WTC11 (cell line): ENCODE measurements around the gene FANCI. TPM values are rescaled to one million over a fixed set of nuclear protein-coding genes. Genes with fewer than 3 reads are reported as not detected.

Experiments used
- ATAC-seq: fragments of 200-7000 bp; cut with Tn5 transposase; 2 replicates; pipeline ENCODE4 v1.10.0; 2021; ENCODE audit warnings: mild to moderate bottlenecking, moderate library complexity
- CTCF ChIA-PET: fragments of 300-600 bp; sonication (Branson Sonifier 250); formaldehyde crosslinking; loops from one replicate; lab custom pipeline; 2021; ENCODE audit warnings: antibody characterized with exemption; lab: Charles Lee
- POLR2A ChIA-PET: fragments of 350-600 bp; sonication (Branson Sonifier 250); formaldehyde crosslinking; loops from one replicate; lab custom pipeline; 2021; ENCODE audit warnings: antibody characterized with exemption; lab: Charles Lee
- DNase-seq: peaks from one replicate; pipeline ENCODE4 v3.0.0; 2021; ENCODE audit warnings: low spot score
- H3K27ac Mint-ChIP-seq: 2 replicates; pipeline ENCODE4 v1.8.0; 2021; ENCODE audit warnings: mixed read lengths
- H3K27me3 Mint-ChIP-seq: 2 replicates; pipeline ENCODE4 v1.8.0; 2021; ENCODE audit warnings: low read depth, mild to moderate bottlenecking, moderate library complexity, mixed read lengths
- H3K36me3 Mint-ChIP-seq: 2 replicates; pipeline ENCODE4 v1.8.0; 2021; ENCODE audit warnings: mixed read lengths
- H3K4me1 Mint-ChIP-seq: 2 replicates; pipeline ENCODE4 v1.8.0; 2022; ENCODE audit warnings: mixed read lengths
- H3K4me3 Mint-ChIP-seq: 2 replicates; pipeline ENCODE4 v1.8.0; 2021; ENCODE audit warnings: mild to moderate bottlenecking, moderate library complexity, mixed read lengths
- H3K9me3 Mint-ChIP-seq: 2 replicates; pipeline ENCODE4 v1.8.0; 2021; ENCODE audit warnings: mixed read lengths
- AR ChIP-seq: fragments of 250-450 bp; sonication (Bioruptor Pico); IDR thresholded peaks from 2 replicates; pipeline ENCODE4 v1.9.0; 2021; ENCODE audit warnings: mild to moderate bottlenecking
- ELF4 ChIP-seq: sonication (generic); formaldehyde crosslinking; IDR thresholded peaks from 2 replicates; pipeline ENCODE4 v1.8.1; 2022; ENCODE audit warnings: low read depth, mild to moderate bottlenecking, moderate library complexity, missing genetic modification reagents
- ETV6 ChIP-seq: sonication (generic); formaldehyde crosslinking; IDR thresholded peaks from 2 replicates; pipeline ENCODE4 v1.8.1; 2022; ENCODE audit warnings: mild to moderate bottlenecking, missing genetic modification reagents
- FOXP4 ChIP-seq: sonication (generic); formaldehyde crosslinking; IDR thresholded peaks from 2 replicates; pipeline ENCODE4 v1.8.0; 2022; ENCODE audit warnings: mild to moderate bottlenecking, missing genetic modification reagents
- GTF2I ChIP-seq: fragments of 250-450 bp; sonication (Bioruptor Pico); conservative IDR thresholded peaks from 2 replicates; pipeline ENCODE4 v1.4.0; 2021; ENCODE audit warnings: mild to moderate bottlenecking
- HMGA2 ChIP-seq: fragments of 250-450 bp; sonication (Bioruptor Pico); IDR thresholded peaks from 2 replicates; pipeline ENCODE4 v1.4.0; 2021; ENCODE audit warnings: mild to moderate bottlenecking, moderate library complexity
- KAT7 ChIP-seq: sonication (generic); formaldehyde crosslinking; IDR thresholded peaks from 2 replicates; pipeline ENCODE4 v1.8.1; 2023; ENCODE audit warnings: missing genetic modification reagents, mild to moderate bottlenecking, borderline replicate concordance
- NFATC4 ChIP-seq: fragments of 250-450 bp; sonication (Bioruptor Pico); IDR thresholded peaks from 2 replicates; pipeline ENCODE4 v1.9.0; 2021; ENCODE audit warnings: mild to moderate bottlenecking
- NFYB ChIP-seq: sonication (generic); formaldehyde crosslinking; conservative IDR thresholded peaks from 2 replicates; pipeline ENCODE4 v1.8.0; 2022; ENCODE audit warnings: low read depth, missing genetic modification reagents
- RORB ChIP-seq: fragments of 250-450 bp; sonication (Bioruptor Pico); IDR thresholded peaks from 2 replicates; pipeline ENCODE4 v1.9.0; 2021; ENCODE audit warnings: mild to moderate bottlenecking
- TEAD4 ChIP-seq: sonication (generic); formaldehyde crosslinking; IDR thresholded peaks from 2 replicates; pipeline ENCODE4 v1.8.0; 2022; ENCODE audit warnings: mild to moderate bottlenecking, missing genetic modification reagents
- TP53 ChIP-seq: sonication (generic); formaldehyde crosslinking; IDR thresholded peaks from 2 replicates; pipeline ENCODE4 v1.8.1; 2023; ENCODE audit warnings: mild to moderate bottlenecking, missing genetic modification reagents
- ZMAT4 ChIP-seq: fragments of 250-450 bp; sonication (Bioruptor Pico); IDR thresholded peaks from 2 replicates; pipeline ENCODE4 v1.9.0; 2021; ENCODE audit warnings: mild to moderate bottlenecking
- ZNF219 ChIP-seq: sonication (generic); formaldehyde crosslinking; IDR thresholded peaks from 2 replicates; pipeline ENCODE4 v1.8.0; 2023; ENCODE audit warnings: missing genetic modification reagents, mild to moderate bottlenecking, borderline replicate concordance
- ZNF263 ChIP-seq: sonication (generic); formaldehyde crosslinking; IDR thresholded peaks from 2 replicates; pipeline ENCODE4 v1.8.1; 2022; ENCODE audit warnings: low read depth, mild to moderate bottlenecking, moderate library complexity, missing genetic modification reagents
- ZNF317 ChIP-seq: sonication (generic); formaldehyde crosslinking; IDR thresholded peaks from 2 replicates; pipeline ENCODE4 v1.8.1; 2023; ENCODE audit warnings: low read depth, mild to moderate bottlenecking, moderate library complexity, missing genetic modification reagents, borderline replicate concordance
- ZNF416 ChIP-seq: fragments of 250-450 bp; sonication (Bioruptor Pico); IDR thresholded peaks from 2 replicates; pipeline ENCODE4 v1.9.0; 2021; ENCODE audit warnings: mild to moderate bottlenecking, inconsistent platforms
- ZNF671 ChIP-seq: fragments of 250-450 bp; sonication (Bioruptor Pico); IDR thresholded peaks from 2 replicates; pipeline ENCODE4 v1.8.0; 2021; ENCODE audit warnings: mild to moderate bottlenecking
- total RNA-seq: library from RNA; stranded (reverse); gene quantifications from 3 replicates; pipeline ENCODE4 v1.2.3, GENCODE V29; 2021
- TF ChIP-seq, protein P1 (sequence below): sonication (generic); formaldehyde crosslinking; IDR thresholded peaks from 2 replicates; pipeline ENCODE4 v1.8.0; 2023; ENCODE audit warnings: missing genetic modification reagents
- TF ChIP-seq, protein P2 (sequence below): sonication (generic); formaldehyde crosslinking; IDR thresholded peaks from 2 replicates; pipeline ENCODE4 v1.8.1; 2023; ENCODE audit warnings: mild to moderate bottlenecking, missing genetic modification reagents, borderline replicate concordance

FANCI gene
- total RNA-seq, 1 experiment from 2014 or later = 108 TPM

DNA sequence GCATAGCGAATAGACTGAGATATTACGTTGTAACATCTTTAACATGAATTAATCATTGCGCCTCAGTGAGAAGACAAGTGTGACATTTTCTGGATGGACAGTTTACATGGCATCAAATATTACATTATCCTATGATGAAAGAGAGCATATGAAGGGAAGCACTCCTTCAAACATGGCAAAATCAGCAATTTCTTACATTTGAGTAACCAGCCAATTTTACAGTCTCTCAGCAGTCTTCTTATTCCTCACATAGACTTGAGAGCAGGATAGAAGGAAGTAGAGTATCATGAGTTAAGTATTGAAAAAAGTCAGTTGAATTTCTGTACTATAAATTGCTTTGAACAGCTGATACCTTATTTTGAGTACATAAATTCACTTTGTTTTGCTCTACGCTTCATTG lies 38.9 kb downstream of the FANCI start:
- Mint-ChIP-seq H3K27me3 (no peaks in the 10 kb centered on the region), H3K4me1 (no peaks in the 10 kb centered on the region), H3K4me3 (no peak overlapping the region), H3K36me3 (peaks cover 68% of the 10 kb centered on the region), H3K27ac (no peak overlapping the region), H3K9me3 (peaks cover 8% of the 10 kb centered on the region)
- CTCF ChIA-PET = interaction anchor here (1.2 kb wide), 1 partner anchor 76 kb away, joined by 4 read pairs; no protein-coding TSS in a partner anchor
- ATAC-seq = no peak
- DNase-seq = no peak
- POLR2A ChIA-PET = no interaction called here
- TF ChIP-seq TP53 (CRISPR knock-in tag) (no peak), ELF4 (no peak), TEAD4 (no peak), ZNF219 (no peak), ZNF317 (CRISPR knock-in tag) (no peak), FOXP4 (no peak), AR (CRISPR knock-in tag) (no peak), ETV6 (CRISPR knock-in tag) (no peak), KAT7 (CRISPR knock-in tag) (no peak), ZNF416 (CRISPR knock-in tag) (no peak), GTF2I (CRISPR knock-in tag) (no peak), RORB (no peak), NFATC4 (CRISPR knock-in tag) (no peak), ZMAT4 (no peak), HMGA2 (no peak), NFYB (CRISPR knock-in tag) (no peak), ZNF671 (no peak), ZNF263 (CRISPR knock-in tag) (no peak)
- TF ChIP-seq, protein P1, sequence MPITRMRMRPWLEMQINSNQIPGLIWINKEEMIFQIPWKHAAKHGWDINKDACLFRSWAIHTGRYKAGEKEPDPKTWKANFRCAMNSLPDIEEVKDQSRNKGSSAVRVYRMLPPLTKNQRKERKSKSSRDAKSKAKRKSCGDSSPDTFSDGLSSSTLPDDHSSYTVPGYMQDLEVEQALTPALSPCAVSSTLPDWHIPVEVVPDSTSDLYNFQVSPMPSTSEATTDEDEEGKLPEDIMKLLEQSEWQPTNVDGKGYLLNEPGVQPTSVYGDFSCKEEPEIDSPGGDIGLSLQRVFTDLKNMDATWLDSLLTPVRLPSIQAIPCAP = no peak
- TF ChIP-seq, protein P2, sequence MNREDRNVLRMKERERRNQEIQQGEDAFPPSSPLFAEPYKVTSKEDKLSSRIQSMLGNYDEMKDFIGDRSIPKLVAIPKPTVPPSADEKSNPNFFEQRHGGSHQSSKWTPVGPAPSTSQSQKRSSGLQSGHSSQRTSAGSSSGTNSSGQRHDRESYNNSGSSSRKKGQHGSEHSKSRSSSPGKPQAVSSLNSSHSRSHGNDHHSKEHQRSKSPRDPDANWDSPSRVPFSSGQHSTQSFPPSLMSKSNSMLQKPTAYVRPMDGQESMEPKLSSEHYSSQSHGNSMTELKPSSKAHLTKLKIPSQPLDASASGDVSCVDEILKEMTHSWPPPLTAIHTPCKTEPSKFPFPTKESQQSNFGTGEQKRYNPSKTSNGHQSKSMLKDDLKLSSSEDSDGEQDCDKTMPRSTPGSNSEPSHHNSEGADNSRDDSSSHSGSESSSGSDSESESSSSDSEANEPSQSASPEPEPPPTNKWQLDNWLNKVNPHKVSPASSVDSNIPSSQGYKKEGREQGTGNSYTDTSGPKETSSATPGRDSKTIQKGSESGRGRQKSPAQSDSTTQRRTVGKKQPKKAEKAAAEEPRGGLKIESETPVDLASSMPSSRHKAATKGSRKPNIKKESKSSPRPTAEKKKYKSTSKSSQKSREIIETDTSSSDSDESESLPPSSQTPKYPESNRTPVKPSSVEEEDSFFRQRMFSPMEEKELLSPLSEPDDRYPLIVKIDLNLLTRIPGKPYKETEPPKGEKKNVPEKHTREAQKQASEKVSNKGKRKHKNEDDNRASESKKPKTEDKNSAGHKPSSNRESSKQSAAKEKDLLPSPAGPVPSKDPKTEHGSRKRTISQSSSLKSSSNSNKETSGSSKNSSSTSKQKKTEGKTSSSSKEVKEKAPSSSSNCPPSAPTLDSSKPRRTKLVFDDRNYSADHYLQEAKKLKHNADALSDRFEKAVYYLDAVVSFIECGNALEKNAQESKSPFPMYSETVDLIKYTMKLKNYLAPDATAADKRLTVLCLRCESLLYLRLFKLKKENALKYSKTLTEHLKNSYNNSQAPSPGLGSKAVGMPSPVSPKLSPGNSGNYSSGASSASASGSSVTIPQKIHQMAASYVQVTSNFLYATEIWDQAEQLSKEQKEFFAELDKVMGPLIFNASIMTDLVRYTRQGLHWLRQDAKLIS = no peak
